Left ventricle myocardium inferior (tissue), 1 donor: Measurements from ENCODE around the gene NEDD9. TPM values are rescaled to one million over a fixed set of nuclear protein-coding genes. Genes with fewer than 3 reads are reported as not detected.

ENCODE experiments used
- DNase-seq: peaks from one replicate; pipeline ENCODE4 v3.0.0-alpha.2; 2020
- H3K27ac ChIP-seq: fragments of 200-600 bp; replicated peaks from 2 replicates; pipeline ENCODE4 v1.8.0; 2021
- H3K27me3 ChIP-seq: fragments of 200-600 bp; 2 replicates; pipeline ENCODE4 v1.8.0; 2021; ENCODE audit warnings: low read depth
- H3K36me3 ChIP-seq: fragments of 200-600 bp; 2 replicates; pipeline ENCODE4 v1.8.0; 2021
- H3K4me1 ChIP-seq: fragments of 200-600 bp; 2 replicates; pipeline ENCODE4 v1.8.0; 2021
- H3K4me3 ChIP-seq: fragments of 200-600 bp; 2 replicates; pipeline ENCODE4 v1.8.0; 2021; ENCODE audit warnings: mild to moderate bottlenecking, moderate library complexity
- H3K9me3 ChIP-seq: fragments of 200-600 bp; replicated peaks from 2 replicates; pipeline ENCODE4 v1.8.0; 2021
- intact Hi-C: fragments of 100-400 bp; cut with micrococcal nuclease; formaldehyde crosslinking; loops from one replicate; pipeline ENCODE4 v1.11.0; 2022
- total RNA-seq: library from RNA; stranded (reverse); fragmentation: NEBNext Ultra II Directional; extraction: Animal tissue kit (Norgen Biotek cat#: 25700); gene quantifications from one replicate; pipeline ENCODE4 v1.2.1, GENCODE V29; 2021
- TF ChIP-seq, protein P1 (sequence below): fragments of 200-600 bp; IDR thresholded peaks from 2 replicates; pipeline ENCODE4 v1.8.0; 2021; ENCODE audit warnings: antibody characterized with exemption, mild to moderate bottlenecking, borderline replicate concordance
- donor health status: DM: no; HTN: yes; CAD: no; lungs with severe emphysema.

The NEDD9 gene
- total RNA-seq, 1 donor from 2014 or later: 28.1 TPM

DNA sequence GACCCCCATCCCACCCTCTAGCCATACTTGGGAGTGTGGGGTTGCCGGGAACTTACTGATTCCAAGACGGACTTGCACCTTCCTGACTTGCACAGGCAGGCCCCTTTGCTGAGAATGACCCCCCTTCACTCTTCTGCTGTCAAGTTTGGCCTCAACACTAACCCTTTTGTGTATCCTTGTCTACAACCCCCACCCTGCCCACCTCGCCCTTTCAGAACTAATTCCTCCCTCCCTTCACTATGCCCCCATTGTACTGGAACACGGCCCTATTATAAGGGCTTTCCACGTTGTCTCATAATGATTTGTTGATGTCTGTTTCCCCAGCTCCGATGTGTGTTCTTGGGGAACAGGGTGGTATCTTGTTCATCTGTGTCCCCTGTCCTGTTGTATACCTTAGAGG is 4.4 kb upstream of the NEDD9 start:
- intact Hi-C loops: loop anchor here (10.0 kb wide), 1 partner anchor 118 kb away; no protein-coding TSS in a partner anchor
- H3K27me3 ChIP-seq: no peaks in the 10 kb centered on the region

DNA sequence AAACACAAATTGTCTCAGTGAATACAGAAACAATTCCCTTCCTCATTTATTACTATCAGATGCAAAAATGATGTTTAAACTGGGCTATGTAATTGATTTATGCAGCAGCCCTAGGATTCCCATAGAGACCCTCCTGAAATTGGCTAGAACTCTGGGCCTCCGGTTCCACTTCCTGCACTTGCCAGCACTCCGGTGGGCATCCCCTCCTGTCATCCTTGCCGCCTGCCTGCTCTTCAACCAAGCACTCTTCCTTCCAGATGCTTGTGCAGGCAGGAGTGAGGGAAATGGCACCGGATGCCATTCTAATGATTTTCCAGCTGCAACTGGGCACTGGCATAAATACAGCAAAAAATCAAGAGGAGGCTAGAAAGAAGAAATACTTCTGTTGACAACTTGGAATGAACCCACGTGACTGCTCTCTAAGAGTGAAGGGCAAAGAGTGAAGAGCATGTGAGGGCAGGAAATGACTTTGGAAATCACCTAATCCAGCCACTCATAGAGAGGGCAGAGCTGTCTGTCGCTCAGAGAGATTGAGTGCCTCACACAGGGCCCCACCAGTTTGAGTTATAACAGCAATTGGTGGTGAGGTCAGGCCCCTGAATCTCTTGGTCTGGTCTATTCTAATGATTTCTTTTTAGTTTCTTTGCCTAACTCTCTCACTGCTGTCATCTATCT is 3.7 kb upstream of the NEDD9 start:
- H3K27ac ChIP-seq: no peak overlapping the region
- DNase-seq: no peak
- H3K4me3 ChIP-seq: no peak overlapping the region
- no peaks in the 10 kb centered on the region for H3K36me3 ChIP-seq
- H3K27me3 ChIP-seq: no peaks in the 10 kb centered on the region
- TF ChIP-seq, protein P1, sequence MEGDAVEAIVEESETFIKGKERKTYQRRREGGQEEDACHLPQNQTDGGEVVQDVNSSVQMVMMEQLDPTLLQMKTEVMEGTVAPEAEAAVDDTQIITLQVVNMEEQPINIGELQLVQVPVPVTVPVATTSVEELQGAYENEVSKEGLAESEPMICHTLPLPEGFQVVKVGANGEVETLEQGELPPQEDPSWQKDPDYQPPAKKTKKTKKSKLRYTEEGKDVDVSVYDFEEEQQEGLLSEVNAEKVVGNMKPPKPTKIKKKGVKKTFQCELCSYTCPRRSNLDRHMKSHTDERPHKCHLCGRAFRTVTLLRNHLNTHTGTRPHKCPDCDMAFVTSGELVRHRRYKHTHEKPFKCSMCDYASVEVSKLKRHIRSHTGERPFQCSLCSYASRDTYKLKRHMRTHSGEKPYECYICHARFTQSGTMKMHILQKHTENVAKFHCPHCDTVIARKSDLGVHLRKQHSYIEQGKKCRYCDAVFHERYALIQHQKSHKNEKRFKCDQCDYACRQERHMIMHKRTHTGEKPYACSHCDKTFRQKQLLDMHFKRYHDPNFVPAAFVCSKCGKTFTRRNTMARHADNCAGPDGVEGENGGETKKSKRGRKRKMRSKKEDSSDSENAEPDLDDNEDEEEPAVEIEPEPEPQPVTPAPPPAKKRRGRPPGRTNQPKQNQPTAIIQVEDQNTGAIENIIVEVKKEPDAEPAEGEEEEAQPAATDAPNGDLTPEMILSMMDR: no peak
- intact Hi-C loops: loop anchor here (10.0 kb wide), 1 partner anchor 119 kb away; no protein-coding TSS in a partner anchor
- peaks cover 31% of the 10 kb centered on the region for H3K4me1 ChIP-seq
- no peaks in the 10 kb centered on the region for H3K9me3 ChIP-seq

More for the DNA sequence above, 4.4 kb upstream of the NEDD9 start:
- DNase-seq: no peak
- no peak overlapping the region for H3K4me3 ChIP-seq
- H3K36me3 ChIP-seq: no peaks in the 10 kb centered on the region
- TF ChIP-seq, protein P1: no peak
- H3K27ac ChIP-seq: no peak overlapping the region
- H3K4me1 ChIP-seq: peaks cover 24% of the 10 kb centered on the region
- H3K9me3 ChIP-seq: no peaks in the 10 kb centered on the region

DNA sequence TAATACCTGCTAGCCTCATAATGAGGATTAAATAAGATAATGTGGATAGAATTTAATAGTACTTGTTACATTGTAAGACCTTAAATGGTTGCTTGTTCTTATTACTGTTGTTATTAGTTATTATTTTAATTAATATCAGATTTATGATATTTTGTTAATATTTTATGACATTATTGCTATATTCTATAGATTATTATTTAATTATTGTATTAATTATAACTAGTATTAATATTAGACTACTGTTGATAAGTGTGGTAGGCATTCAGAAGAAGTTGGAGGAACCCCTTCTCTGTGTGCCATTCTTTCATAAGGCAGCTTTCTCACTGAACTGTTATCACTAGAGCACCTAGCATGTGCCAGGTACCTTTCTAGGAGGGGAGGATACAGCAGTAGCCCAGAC is 2.6 kb upstream of the NEDD9 start:
- no peak overlapping the region for H3K4me3 ChIP-seq
- TF ChIP-seq, protein P1: no peak
- peaks cover 38% of the 10 kb centered on the region for H3K4me1 ChIP-seq
- intact Hi-C loops: loop anchor here (10.0 kb wide), 1 partner anchor 120 kb away; no protein-coding TSS in a partner anchor
- H3K36me3 ChIP-seq: no peaks in the 10 kb centered on the region
- H3K27me3 ChIP-seq: no peaks in the 10 kb centered on the region
- H3K27ac ChIP-seq: no peak overlapping the region
- DNase-seq: no peak
- no peaks in the 10 kb centered on the region for H3K9me3 ChIP-seq

DNA sequence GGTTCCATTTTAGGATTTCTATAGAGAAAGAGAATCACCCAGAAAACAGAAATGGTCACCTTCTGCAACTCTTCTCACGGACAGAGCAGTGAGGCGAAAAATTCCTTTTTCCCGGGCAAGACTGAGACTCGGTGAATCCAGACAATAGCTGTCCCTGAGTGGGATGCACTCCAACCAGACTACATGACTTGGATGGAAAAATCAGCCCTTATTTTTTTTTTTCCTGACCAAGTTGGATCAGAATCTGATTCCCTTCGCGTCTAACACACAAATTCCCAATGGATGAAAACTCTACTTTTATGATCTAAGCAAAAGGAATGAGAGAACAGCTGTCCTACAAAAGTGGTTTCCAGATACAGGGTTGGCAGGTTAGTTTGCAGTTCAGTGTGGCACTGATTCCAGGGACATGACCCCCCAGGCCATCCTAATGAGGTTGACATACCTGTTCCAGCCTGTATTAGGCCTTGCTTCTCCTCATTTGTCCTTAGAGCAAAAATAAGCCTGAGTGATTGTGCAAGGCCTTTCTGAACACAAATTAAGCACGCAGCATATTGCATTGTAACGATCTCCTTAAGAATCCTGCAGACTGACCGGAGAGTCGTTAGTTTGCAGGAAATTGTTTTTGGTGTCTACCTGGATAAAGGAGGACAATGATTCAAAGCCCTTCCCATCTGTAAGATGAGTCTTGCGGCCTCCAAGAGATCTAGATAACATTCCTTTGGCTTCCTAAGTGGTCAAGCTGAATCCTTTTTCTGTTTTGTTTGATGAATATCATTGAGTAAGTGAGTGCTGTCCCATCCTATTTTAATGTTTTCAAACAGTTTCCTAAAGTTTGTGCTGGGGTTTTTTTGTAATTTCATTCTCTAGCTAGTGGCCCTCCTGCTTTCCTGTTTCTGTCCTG is 1.5 kb upstream of the NEDD9 start:
- Histone ChIP-seq H3K36me3 (no peaks in the 10 kb centered on the region), H3K9me3 (no peaks in the 10 kb centered on the region), H3K27me3 (no peaks in the 10 kb centered on the region), H3K27ac (peak overlapping the region; percentile 87), H3K4me3 (peak overlapping the region; percentile 70), H3K4me1 (peaks cover 38% of the 10 kb centered on the region)
- intact Hi-C loops: loop anchor here (10.0 kb wide), 1 partner anchor 121 kb away; no protein-coding TSS in a partner anchor
- DNase-seq: no peak
- TF ChIP-seq, protein P1: no peak

DNA sequence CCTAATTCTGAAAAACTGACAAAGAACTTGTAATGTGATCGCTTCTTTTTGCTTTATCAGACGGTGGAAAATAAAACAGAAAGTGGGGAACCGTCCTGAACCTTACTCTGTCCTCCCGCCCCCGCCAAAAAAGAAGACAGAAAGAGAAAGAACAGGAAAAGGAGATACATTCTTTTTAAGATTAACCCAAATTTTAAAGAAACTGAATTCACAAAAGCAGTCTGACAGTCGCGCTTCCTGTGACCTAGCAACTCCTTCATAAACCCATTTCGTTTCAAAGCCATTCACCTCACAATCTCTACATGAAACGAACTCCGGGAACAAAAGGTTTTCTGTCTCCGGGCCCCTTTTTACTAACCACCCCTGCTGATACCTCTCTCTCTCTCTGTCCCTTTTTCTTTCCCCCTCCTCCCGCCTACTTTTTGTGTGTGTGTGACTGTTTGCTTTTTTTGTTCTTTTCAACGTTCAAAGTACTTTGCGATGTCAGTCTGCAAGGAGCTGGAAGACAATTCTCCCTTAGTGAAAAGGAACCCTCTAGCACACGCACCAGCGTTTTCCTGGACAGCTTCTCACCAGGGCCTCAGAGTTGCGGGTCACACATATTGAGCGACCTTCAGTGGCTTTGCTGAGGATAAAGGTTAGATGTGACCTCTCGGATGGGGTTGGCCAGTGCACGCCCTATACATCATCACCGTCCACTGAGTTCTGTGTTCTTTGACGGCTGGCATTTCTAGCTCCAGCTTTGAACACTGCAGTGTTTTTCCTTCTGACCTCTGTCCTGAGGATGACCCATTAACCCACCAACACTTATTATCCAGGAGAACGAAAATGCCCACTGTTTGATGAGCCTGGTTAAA is 530 bp upstream of the NEDD9 start:
- intact Hi-C loops: loop anchor here (10.0 kb wide), 1 partner anchor 122 kb away; no protein-coding TSS in a partner anchor
- no peak for DNase-seq
- H3K4me1 ChIP-seq: peaks cover 38% of the 10 kb centered on the region
- H3K4me3 ChIP-seq: peak overlapping the region; percentile 70
- no peaks in the 10 kb centered on the region for H3K9me3 ChIP-seq
- peak overlapping the region; percentile 87 for H3K27ac ChIP-seq
- TF ChIP-seq, protein P1: no peak
- H3K27me3 ChIP-seq: no peaks in the 10 kb centered on the region
- H3K36me3 ChIP-seq: no peaks in the 10 kb centered on the region
